Measurements from ENCODE around the gene LDLRAD4. TPM values are rescaled to one million over a fixed set of nuclear protein-coding genes. Genes with fewer than 3 reads are reported as not detected.
A peak's percentile ranks its signal among the peaks of the same experiment; 100 is the strongest.

Gene LDLRAD4
- total RNA-seq, 1 donor from 2014 or later, result 104 TPM

DNA sequence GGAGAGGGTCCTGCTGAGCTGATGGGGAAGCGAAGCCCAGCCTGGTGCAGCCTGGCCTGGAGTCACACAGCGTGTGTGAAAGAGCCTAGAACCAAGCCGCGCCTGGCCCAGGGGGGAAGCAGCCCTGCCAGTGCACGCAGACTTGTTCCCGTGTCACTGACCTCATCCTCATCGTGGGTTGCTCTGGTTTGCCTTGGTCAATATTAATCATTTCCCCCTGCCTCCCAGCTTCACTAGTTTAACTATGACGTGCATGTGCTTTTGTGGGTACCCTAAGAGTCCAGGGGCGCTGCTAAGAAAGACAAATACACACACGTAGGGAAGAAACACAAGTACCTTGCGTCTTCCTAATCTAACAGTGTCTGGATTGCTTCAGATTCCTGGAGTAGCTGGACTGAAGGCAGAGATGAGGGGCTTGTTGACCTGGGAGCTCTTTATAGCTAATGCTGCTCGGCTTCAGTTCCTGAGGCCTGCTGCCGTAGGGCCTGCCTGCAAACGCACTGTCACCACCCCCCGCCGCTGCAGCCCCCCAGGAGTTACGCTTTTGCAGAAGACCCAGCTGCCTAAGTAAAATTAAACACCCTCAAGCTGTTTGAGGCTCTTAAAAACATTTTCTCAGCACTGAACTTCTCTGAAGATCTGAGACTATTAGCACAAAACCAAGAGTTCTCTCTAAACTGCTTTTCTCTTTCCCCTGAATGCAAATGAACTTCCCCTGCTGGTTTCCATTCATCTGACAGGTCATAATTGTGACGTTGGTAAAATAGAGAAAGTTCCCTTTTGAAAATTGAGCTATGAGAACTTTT, 348.6 kb downstream of the LDLRAD4 start:
- DNase-seq (ENCODE audit: low spot score), result peak; percentile 47

DNA sequence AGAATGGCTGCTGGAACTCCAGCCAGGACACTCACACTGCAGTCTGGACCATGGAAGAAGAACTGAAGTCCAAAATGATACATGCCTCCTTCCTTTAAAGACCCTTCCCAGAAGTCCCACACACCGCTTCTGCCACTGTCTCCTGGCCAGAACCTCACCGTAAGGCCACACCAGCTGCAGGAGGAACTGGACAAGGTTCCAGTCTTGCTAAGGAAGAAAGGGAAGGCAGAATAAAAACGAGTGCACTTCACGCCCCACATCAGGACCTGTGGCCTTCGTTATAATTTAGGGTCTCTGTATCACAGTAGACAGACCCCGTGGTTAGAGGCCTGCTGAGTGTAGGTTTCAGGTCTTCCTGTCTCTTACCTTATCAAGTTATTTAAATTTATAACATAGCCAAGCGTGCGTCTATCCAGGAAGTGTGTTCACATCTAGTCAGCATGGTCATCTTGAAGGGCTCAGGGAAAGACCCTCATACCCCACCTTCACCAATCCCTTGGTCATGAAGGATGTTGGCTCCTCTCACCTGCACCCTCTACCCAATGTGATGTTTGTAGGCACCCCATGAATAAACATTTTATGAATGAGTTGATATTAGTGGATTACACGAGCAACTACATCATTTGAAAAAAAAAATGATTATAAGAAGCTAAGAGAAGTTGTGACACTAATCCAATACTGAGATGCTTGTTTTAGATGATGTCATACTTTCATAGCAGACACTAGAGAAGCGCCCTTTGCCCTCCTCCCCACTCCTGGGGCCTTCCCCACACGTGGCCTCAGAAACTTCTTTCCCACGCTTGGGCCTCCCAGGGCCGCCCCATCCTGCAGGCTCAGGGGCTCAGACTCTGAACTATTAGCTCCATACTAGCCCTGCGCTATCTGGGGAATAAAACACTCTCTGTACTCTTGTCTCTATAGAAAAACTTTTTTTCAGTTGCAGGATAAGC, 350.2 kb downstream of the LDLRAD4 start:
- peak; percentile 49 for DNase-seq (ENCODE audit: low spot score)

DNA sequence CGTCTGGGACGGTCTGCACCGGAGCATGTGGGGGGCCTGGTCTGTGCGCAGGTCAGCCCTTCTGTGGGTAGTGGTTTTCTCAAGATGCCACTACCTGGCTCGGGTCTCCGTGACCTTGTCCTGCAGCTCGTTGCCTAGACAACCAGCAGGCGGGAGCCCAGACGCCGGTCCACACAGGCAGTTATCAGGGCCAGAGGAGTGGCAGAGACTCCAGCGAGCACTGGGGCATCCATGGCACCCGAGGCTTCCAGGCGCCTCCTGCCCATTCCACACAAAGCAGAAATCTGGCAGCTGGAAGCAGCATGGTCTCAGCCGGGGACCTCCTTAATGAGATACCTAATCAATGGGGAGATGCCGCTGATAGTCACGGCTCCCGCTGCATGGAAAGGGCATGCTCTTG, 351.7 kb downstream of the LDLRAD4 start:
- DNase-seq (ENCODE audit: low spot score), result no peak

DNA sequence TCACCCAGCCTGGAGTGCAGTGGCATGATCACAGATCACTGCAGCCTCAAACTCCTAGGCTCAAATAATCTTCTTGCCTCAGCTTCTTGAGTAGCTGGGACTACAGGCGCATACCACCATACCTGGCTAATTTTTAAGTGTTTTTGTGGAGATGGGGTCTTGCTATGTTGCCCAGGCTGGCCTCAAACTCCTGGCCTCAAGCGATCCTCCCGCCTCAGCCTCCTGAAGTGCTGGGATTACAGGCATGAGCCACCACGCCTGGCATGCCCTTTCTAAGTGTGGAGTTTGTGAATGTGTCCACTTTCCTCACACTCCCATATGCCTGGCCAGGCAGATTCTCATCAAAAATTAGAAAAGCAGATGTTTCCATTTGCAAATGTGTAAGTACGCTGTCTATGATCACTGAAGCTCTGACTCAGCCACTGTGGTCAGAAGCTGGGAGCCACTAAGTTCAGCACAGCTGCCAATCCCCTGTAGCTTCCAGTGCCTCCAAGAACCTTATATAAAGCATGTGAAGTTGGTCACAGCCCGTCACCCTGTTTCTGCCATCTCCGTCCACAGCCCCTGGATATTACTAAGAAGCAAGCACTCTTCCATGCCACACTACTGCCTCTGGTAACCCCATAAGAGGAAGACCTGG, 352.4 kb downstream of the LDLRAD4 start:
- no peak for DNase-seq (ENCODE audit: low spot score)

DNA sequence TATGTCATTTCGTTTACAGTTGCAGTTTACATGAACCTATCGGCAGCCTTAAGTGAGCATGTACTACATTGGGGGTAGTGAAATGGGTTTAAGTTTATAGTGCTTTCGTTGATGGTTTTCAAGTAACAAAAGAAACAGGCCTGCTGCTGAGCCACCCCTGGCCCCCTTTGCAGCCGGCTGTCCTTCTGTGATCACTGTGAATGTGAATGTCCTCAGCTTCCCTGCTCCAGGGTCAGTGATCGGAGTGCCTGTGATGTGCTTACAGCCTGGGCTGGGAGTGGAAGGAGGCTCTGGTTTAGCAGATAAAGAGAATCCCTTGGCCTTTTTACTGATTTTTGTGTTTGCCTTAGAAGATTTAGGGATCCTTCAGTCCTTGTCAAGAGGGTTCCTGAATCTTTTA, 353.6 kb downstream of the LDLRAD4 start:
- no peak for DNase-seq (ENCODE audit: low spot score)

DNA sequence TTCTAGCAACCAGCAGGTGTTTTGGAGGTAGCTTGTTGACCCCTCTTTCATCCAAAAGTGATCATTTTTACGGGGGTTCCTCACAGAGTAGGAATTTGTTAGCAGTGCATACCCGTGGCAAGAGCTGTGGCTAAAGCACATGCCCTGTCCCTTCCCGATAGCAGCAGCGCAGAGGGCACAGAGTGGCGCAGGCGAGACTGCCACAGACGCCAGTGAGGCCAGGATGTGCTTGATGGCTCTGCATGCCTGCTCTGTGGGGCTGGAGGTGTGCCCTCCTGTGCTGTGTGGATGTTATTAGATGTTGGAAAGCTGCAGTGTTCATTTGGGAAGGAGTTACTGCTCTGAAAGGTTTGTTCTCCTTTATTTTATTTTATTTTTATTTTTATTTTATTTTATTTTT, 354.2 kb downstream of the LDLRAD4 start:
- DNase-seq (ENCODE audit: low spot score), result no peak

DNA sequence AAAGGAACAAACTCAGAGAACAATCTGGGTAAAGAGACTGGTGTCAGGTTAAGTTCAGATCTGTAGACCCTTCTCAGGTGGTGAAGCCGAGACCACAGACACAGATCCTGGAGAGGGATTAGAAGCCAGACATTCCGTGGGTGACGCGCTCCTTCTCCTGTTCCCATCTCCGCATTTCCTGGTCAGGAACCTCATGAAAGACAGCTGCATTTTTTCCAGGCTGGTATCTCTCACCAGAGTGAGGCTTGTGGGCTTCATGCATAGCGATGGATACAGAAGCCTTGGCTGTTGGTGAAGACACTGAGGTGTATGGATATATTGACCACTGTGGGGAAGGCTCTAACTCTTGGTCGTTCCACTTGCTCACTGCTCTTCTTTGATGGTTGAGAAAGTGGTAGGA, 355.2 kb downstream of the LDLRAD4 start:
- no peak for DNase-seq (ENCODE audit: low spot score)

DNA sequence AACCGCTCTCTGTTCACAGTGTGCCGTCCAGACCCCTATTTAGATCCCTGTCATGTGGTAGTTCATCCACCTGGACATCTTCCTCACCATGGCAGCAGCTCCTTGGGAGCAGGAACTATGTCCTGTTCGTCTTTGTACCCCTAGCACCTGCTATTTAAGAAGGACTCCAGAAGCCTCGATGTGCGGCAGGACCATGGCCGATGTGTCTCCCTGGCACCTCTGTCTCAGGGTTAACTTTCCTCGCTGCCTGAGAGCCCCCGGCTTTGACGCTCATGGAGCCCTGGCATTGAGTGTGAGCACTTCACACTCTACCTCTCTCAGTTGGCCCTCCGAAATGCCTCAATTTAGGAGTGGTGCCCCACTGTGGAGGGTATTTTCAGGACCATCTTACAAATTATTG, 355.8 kb downstream of the LDLRAD4 start:
- no peak for DNase-seq (ENCODE audit: low spot score)

DNA sequence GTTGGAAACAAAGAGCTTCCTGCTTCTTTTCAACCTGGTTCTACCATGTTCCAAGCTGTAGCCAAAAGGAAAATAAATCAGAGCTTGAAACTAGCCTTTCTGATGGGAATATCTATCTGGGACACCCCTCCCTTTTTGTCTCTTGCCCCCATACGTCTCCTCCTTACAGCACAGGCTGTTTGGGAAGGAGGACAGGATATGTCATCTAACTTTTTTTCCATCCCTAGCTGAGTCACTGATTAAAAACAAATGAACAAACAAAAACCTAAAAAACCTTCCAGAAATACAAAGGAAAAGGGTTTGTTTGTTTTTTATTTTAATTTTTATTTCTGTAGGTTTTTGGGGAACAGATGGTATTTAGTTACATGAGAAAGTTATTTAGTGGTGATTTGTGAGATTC, 356.2 kb downstream of the LDLRAD4 start:
- DNase-seq (ENCODE audit: low spot score), result no peak

DNA sequence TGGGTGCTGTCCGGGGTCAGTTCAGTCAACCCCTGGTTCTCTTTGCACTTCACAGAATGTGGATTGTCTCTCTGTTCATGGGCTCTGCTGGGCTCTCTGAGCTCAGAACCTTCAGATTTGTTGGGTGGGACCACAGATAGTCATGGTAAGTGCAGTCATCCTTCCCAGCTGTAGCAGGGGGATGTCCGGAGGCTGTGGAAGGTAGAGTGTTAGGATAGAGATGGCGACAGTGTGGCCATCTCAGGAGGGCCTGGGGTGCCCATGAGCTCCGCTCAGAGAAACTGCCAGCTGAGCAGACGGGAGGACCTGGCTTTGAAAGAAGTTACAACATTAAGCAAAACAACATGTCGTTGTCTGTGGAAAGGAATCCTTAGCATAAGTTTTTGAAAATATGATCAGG, 358.0 kb downstream of the LDLRAD4 start:
- DNase-seq (ENCODE audit: low spot score), result no peak

DNA sequence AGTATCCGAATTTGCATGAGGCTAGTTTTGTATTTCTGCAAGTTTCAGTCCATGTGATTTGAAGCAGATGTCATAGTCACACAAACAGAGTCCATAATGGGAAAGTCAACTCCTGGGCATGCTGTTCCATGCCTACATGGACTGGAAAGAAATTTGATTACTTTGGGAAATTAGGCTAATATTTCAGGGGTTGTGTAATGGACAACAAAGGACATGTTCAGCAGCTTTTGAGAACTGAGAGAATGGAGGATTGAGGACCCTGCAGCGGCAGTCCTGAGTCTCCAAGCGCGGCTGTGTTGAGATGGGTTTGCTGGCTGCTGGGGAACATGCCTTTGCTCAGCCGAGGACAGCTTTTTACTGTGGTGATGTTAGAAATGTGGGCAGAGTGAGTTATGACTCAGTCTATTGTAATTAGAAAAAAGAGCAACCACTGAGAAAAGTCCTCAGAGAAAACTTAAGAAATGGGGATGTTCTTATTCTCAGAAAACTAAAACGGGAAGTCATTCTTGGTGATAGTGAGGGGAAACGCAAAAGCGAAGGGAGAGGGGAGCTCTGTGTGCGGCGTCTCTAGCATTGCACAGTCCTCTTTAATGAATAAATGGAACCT, 358.6 kb downstream of the LDLRAD4 start:
- no peak for DNase-seq (ENCODE audit: low spot score)

DNA sequence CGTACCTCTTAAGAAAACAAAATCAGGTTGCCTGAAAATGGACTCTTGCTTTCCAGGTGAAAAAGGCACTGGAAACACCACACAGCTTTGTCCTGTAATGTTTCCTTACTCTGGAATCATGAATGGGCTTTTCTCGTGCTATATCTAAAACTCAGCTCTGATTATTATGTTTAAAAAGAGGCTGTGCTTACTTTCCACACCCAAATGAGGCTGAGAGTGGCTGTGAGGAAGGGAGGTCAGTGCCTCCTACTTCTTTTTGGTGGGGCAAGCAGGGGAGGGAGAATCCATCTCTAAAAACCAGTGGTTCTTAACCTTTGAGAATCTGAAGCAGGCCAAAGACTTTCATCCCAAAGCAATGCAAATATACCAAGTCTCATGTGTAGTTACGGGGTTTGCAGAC, 359.2 kb downstream of the LDLRAD4 start:
- no peak for DNase-seq (ENCODE audit: low spot score)

DNA sequence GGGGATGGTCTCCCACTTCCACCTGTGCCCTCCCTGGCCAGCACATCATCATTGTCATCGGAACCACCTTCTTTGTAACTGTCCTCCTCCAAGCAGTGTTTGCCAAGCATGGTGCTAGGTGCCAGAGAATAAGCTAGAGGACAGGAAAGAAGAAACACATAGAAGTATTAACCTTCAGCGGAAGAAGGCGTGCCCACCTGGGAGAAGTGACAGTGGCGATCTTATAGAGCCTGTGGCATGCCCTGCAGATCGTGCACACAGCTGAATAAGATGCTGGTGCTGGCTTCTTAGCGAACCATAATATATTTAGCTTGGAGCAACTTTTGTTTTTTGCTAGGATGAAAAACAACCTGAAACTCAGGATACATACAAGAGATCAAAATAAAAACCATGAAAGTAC, 359.8 kb downstream of the LDLRAD4 start:
- no peak for DNase-seq (ENCODE audit: low spot score)

DNA sequence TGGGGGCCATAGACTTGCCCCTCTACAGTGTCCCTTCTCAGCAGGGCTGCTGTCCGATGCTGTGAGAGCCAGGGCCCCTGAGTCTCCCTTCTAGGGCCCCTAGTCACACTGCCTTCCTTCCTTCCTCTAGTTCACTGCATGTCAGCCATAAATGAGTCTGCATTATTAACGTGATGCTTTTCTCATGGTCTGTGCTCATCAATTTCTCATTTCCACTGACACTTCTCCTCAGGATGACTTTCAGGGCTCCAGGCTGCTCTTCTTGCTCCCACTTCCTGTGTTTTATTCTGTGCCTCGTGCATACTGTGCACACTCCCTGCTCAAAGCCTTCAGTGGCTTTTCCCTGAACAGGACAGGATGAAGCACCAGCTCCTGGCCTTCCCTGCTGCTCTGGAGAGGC, 361.3 kb downstream of the LDLRAD4 start:
- no peak for DNase-seq (ENCODE audit: low spot score)

DNA sequence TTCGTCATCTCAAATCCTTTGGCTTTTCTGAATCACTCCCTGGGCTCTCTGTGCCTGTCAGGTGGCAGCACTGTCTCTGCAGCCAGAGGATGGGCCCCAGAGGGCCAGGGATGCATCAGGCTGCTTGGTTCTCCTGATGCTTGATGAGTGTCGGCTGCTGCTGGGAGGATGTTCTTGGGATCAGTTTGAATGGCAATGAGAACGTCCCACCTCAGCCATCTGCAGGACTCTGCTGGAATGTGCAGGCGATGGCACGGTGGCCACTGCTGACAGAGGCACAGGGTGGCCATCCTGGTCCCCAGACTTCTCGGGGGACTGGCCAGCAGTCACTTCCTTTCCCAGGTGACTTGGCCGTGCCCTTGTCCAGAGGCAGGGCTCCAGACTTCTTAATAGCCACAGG, 361.8 kb downstream of the LDLRAD4 start:
- DNase-seq (ENCODE audit: low spot score), result no peak

DNA sequence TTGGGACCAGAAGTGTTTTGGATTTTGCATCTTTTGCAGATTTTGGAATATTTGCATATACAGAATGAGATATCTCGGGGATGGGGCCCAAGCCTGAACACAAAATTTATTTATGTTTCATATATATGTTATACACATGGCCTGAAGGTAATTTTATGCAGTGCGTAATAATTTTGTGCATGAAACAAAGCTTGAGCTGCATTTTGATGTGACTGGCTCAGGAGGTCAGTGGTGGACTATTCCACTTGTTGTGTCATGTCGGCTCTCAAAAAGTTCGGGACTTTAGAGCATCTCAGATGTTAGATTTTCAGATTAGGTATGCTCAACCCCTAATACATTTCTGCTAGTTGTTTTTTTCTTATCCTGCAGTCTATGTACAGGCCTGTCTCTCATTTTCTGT, 362.4 kb downstream of the LDLRAD4 start:
- DNase-seq (ENCODE audit: low spot score), result no peak

DNA sequence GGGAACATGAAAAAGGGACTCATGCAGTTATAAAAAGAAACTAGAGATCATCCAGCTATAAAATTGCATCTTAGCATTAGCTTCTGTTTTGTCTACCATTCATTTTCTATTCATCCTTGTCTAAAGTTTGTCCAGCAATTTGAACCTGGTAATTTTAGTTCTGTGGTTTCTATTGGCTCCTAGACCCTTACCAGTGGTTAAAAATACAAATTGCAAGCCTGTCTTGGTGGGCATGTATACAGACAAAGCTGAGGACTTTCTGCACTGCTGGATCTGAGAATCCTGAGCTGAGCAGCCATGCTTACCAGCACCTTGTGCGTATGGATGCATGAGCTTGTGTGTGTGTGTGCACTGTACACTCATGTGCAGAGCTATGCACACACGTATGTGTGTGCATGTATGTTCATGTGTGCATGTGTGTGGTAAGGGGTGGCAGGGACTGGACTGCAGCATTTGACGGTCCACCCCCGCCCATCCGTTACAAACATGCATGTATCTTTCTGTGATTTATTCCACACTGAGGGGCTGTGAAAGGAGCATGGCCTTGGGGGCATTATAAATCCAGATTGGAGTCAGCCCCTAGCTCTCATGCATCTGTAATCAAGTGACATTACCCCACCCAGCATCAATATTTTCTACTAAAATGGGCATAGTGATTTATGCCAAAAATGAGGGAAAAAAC, 363.1 kb downstream of the LDLRAD4 start:
- no peak for DNase-seq (ENCODE audit: low spot score)

DNA sequence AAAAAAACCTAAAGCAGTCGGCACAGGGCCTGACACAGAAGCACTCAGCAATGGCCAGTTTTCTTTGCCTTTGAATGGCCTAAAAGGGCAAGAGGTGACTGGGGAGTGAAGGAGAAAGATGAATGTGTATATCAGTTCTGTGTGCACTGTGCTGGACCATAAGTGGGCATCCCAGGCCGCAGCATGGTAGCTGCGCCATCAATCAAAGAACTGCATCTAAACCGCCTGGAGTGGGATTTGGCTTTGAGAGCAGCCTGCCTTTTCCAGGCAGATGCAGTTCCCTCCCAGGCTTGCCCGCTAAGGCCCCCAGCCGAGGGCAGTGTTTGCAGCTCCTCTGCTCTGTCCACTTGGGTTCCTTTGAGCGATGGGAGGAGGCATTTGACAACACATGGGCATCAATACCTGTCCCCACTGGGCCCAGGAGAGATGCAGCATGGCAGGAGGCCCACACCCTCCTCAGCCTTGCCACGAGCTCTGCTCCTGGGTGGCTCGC, 363.7 kb downstream of the LDLRAD4 start:
- no peak for DNase-seq (ENCODE audit: low spot score)

DNA sequence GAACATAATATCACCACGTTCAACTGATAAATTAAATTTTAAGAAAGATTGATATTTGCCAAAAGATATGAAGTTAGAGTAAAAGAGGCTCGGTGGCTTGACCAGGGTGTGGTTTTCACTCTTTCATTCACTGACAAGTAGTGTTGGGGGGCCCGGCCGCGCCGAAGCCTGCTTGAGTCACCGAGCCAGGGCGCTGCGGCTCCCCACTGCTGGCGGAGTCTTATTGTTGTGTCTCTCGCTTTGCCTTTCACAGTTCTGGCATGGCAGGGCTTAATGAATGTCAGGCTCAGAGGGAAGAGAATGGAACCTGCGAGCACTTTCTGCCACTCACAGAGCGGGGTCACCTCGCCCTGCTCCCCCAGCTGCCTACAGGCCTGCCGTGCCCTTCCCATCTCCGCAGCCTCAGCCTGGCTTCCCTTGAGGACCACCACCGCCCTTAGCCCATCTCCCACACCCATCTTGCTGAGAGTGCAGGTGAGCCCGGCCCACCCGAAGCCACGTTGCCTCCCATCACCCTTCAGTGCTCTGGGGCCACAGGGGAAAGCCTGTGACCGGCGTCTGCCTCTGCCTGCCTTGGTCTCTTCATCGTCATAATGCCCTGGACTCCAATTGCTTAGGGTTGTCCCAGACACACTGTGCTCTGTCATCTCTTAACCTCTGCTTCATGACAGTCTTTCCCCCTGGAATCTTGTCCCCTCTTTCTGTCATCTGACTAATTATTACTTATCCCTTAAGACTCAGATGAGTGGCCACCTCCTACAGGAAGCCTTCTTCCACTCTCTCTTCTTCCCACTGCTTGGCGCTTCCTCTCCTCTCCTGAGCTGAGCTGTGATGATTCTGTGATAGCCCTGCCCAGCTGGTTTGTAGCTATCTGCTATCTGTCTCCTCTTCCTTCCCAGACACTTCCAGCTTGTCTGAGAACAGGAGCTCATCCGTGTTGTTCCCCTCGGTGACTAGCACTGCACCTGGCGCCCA, 365.3 kb downstream of the LDLRAD4 start:
- DNase-seq (ENCODE audit: low spot score), result no peak

DNA sequence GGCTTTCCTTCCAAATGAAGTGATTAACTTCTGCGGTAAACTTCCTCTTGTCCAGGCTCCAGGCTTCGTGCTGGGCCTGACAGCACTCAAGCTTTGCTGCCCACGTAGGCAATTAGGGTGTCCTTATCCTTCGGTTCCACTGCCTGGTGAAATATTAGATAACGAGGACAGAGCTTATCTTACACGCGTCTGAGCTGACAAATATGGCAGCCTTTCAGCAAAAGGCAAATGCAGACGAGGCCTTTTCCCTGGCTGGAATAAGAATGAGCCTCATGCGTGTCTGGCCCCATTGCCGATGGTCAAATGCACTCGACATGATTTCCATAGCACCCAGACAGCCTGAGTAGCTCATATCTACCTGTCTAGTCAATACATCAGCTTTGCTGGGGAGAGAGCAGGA, 366.3 kb downstream of the LDLRAD4 start:
- no peak for DNase-seq (ENCODE audit: low spot score)
